IMR-90 (cell line): ENCODE results near the gene TTLL4. TPM values are rescaled to one million over a fixed set of nuclear protein-coding genes. Genes with fewer than 3 reads are reported as not detected.

Experiments used
- ATAC-seq: fragments of 200-7000 bp; cut with Tn5 transposase; 2 replicates; pipeline ENCODE4 v1.9.1; 2020; ENCODE audit warnings: low read depth, mild to moderate bottlenecking, moderate library complexity
- BruUV-seq: library from RNA; stranded (reverse); fragments of 400-500 nt; replicated peaks from 2 replicates; lab custom pipeline; 2021; lab: Mats Ljungman, UMichigan
- CTCF ChIA-PET: fragments of 300-600 bp; formaldehyde crosslinking; extraction: SDS; loops from one replicate; lab custom pipeline; 2021; ENCODE audit warnings: antibody characterized with exemption; lab: Yijun Ruan, JAX
- POLR2A ChIA-PET: fragments of 300-600 bp; sonication (Branson Sonifier 250); formaldehyde crosslinking; loops from one replicate; lab custom pipeline; 2022; ENCODE audit warnings: antibody characterized with exemption; ENCODE audit not compliant: unreplicated experiment; lab: Charles Lee
- DNase-seq: peaks from one replicate; pipeline ENCODE4 v3.0.0; 2013
- H2AFZ ChIP-seq: replicated peaks from 2 replicates; pipeline ENCODE3; 2013; ENCODE audit warnings: low read length, mild to moderate bottlenecking; ENCODE audit not compliant: poor library complexity
- H2AK5ac ChIP-seq: 2 replicates; pipeline ENCODE4 v1.6.1; 2013; ENCODE audit warnings: low read depth, low read length, inconsistent platforms
- H2AK9ac ChIP-seq: replicated peaks from 2 replicates; pipeline ENCODE3; 2013; ENCODE audit warnings: mild to moderate bottlenecking, low read depth, low read length, moderate library complexity; ENCODE audit not compliant: poor library complexity
- H2BK120ac ChIP-seq: 2 replicates; pipeline ENCODE4 v1.6.1; 2013; ENCODE audit warnings: low read depth, low read length, inconsistent platforms
- H2BK15ac ChIP-seq: 3 replicates; pipeline ENCODE4 v1.6.1; 2013; ENCODE audit warnings: low read depth, low read length, inconsistent platforms
- H2BK20ac ChIP-seq: 2 replicates; pipeline ENCODE4 v1.6.1; 2013; ENCODE audit warnings: low read depth, mild to moderate bottlenecking, inconsistent platforms, low read length, moderate library complexity
- H2BK5ac ChIP-seq: 2 replicates; pipeline ENCODE4 v1.6.1; 2013; ENCODE audit warnings: mild to moderate bottlenecking, low read depth, low read length, inconsistent platforms; ENCODE audit not compliant: poor library complexity, severe bottlenecking
- H3K14ac ChIP-seq: replicated peaks from 2 replicates; pipeline ENCODE4 v1.6.1; 2013; ENCODE audit warnings: low read depth, low read length, inconsistent platforms
- H3K18ac ChIP-seq: 2 replicates; pipeline ENCODE4 v1.6.1; 2013; ENCODE audit warnings: low read depth, low read length, control low read depth
- H3K23ac ChIP-seq: 2 replicates; pipeline ENCODE4 v1.6.1; 2013; ENCODE audit warnings: low read depth, low read length, inconsistent platforms
- H3K27ac ChIP-seq: 2 replicates; pipeline ENCODE4 v1.5.1; 2013; ENCODE audit warnings: mild to moderate bottlenecking, control low read depth, low read length; ENCODE audit not compliant: insufficient read depth
- H3K27me3 ChIP-seq: 2 replicates; pipeline ENCODE4 v1.6.1; 2013; ENCODE audit warnings: low read length; ENCODE audit not compliant: control insufficient read depth, insufficient read depth
- H3K36me3 ChIP-seq: 2 replicates; pipeline ENCODE4 v1.6.1; 2013; ENCODE audit warnings: low read length, mixed read lengths; ENCODE audit not compliant: control insufficient read depth, insufficient read depth
- H3K4ac ChIP-seq: 2 replicates; pipeline ENCODE4 v1.6.1; 2013; ENCODE audit warnings: low read depth, low read length, inconsistent platforms
- H3K4me1 ChIP-seq: 2 replicates; pipeline ENCODE4 v1.6.1; 2013; ENCODE audit warnings: low read length, mixed read lengths; ENCODE audit not compliant: control insufficient read depth, insufficient read depth
- H3K4me2 ChIP-seq: 2 replicates; pipeline ENCODE4 v1.6.1; 2013; ENCODE audit warnings: low read depth, mild to moderate bottlenecking, control low read depth, low read length, moderate library complexity
- H3K4me3 ChIP-seq: 2 replicates; pipeline ENCODE4 v1.5.1; 2013; ENCODE audit warnings: low read depth, mild to moderate bottlenecking, control low read depth, low read length, moderate library complexity; ENCODE audit not compliant: insufficient read depth
- H3K56ac ChIP-seq: 2 replicates; pipeline ENCODE4 v1.6.1; 2013; ENCODE audit warnings: low read length, inconsistent platforms; ENCODE audit not compliant: insufficient read depth; ENCODE audit errors: extremely low read depth
- H3K79me1 ChIP-seq, 2 experiments: 2 replicates each; pipeline ENCODE4 v1.6.1; 2013; ENCODE audit warnings: low read length in 2 of 2, inconsistent platforms in 1 of 2, low read depth in 1 of 2
- H3K9ac ChIP-seq: 2 replicates; pipeline ENCODE4 v1.6.1; 2013; ENCODE audit warnings: low read depth, low read length, control low read depth
- H3K9me1 ChIP-seq: 2 replicates; pipeline ENCODE4 v1.6.1; 2013; ENCODE audit warnings: low read length, inconsistent platforms; ENCODE audit not compliant: insufficient read depth
- H3K9me3 ChIP-seq: 2 replicates; pipeline ENCODE4 v1.6.1; 2013; ENCODE audit warnings: low read length; ENCODE audit not compliant: control insufficient read depth, insufficient read depth
- H4K20me1 ChIP-seq: 2 replicates; pipeline ENCODE4 v1.6.1; 2013; ENCODE audit warnings: low read length, inconsistent platforms; ENCODE audit not compliant: insufficient read depth
- H4K5ac ChIP-seq: 2 replicates; pipeline ENCODE4 v1.6.1; 2013; ENCODE audit warnings: mild to moderate bottlenecking, low read depth, low read length, control low read depth
- H4K8ac ChIP-seq, 2 experiments: 2 replicates each; pipeline ENCODE4 v1.6.1; 2013; ENCODE audit warnings: low read depth in 2 of 2, low read length in 2 of 2, control low read depth in 1 of 2, inconsistent platforms in 1 of 2
- H4K91ac ChIP-seq: 2 replicates; pipeline ENCODE4 v1.6.1; 2013; ENCODE audit warnings: low read depth, low read length, inconsistent platforms; ENCODE audit not compliant: insufficient read depth
- BHLHE40 ChIP-seq: fragments of 150-350 bp; IDR thresholded peaks from 2 replicates; pipeline ENCODE4 v1.6.1; 2016; ENCODE audit warnings: mild to moderate bottlenecking, low read depth, low read length
- CEBPB ChIP-seq: IDR thresholded peaks from 2 replicates; pipeline ENCODE4 v1.6.1; 2012; ENCODE audit warnings: low read depth, low read length, improper control_type of control experiment
- CHD1 ChIP-seq: IDR thresholded peaks from 2 replicates; pipeline ENCODE4 v1.6.1; 2012; ENCODE audit warnings: low read depth, low read length, improper control_type of control experiment
- FOS ChIP-seq: fragments of 150-350 bp; IDR thresholded peaks from 2 replicates; pipeline ENCODE4 v1.6.1; 2016; ENCODE audit warnings: low read depth, low read length
- MAFK ChIP-seq: IDR thresholded peaks from 2 replicates; pipeline ENCODE4 v1.6.1; 2012; ENCODE audit warnings: low read depth, low read length, improper control_type of control experiment
- MAZ ChIP-seq: IDR thresholded peaks from 2 replicates; pipeline ENCODE4 v1.6.1; 2012; ENCODE audit warnings: low read depth, mild to moderate bottlenecking, low read length, improper control_type of control experiment, moderate library complexity, borderline replicate concordance
- MXI1 ChIP-seq: IDR thresholded peaks from 2 replicates; pipeline ENCODE4 v1.6.1; 2012; ENCODE audit warnings: low read depth, mild to moderate bottlenecking, low read length, moderate library complexity, borderline replicate concordance
- NFE2L2 ChIP-seq: fragments of 150-350 bp; IDR thresholded peaks from 2 replicates; pipeline ENCODE4 v1.6.1; 2016; ENCODE audit warnings: low read depth, mild to moderate bottlenecking, low read length
- POLR2A ChIP-seq: IDR thresholded peaks from 2 replicates; pipeline ENCODE4 v1.6.1; 2012; ENCODE audit warnings: mild to moderate bottlenecking, low read depth, low read length
- RAD21 ChIP-seq: IDR thresholded peaks from 2 replicates; pipeline ENCODE4 v1.6.1; 2012; ENCODE audit warnings: low read length, improper control_type of control experiment
- RCOR1 ChIP-seq: IDR thresholded peaks from 2 replicates; pipeline ENCODE4 v1.6.1; 2012; ENCODE audit warnings: mild to moderate bottlenecking, low read length, improper control_type of control experiment; ENCODE audit not compliant: insufficient replicate concordance
- RFX5 ChIP-seq: IDR thresholded peaks from 2 replicates; pipeline ENCODE4 v1.8.0; 2012; ENCODE audit warnings: low read depth, mild to moderate bottlenecking, low read length, moderate library complexity
- SMC3 ChIP-seq: fragments of 150-350 bp; IDR thresholded peaks from 2 replicates; pipeline ENCODE4 v1.6.1; 2016; ENCODE audit warnings: low read depth, mild to moderate bottlenecking, antibody characterized with exemption, low read length, moderate library complexity
- WGBS, 2 experiments: methylation state at CpG; one replicate each; pipeline versions ENCODE4 v1.1.5 to v1.1.7; 2013; ENCODE audit warnings: missing lambda C conversion rate in 2 of 2; ENCODE audit not compliant: insufficient read length in 1 of 2; ENCODE audit errors: extremely low coverage in 2 of 2; 5-methylcytosine and 5-hydroxymethylcytosine counted together
- dilution Hi-C: fragments of 300-500 bp; cut with HindIII; formaldehyde crosslinking; loops from one replicate; pipeline ENCODE4 v1.14.3; 2018; ENCODE audit warnings: low sequenced_read_pairs; ENCODE audit not compliant: unreplicated experiment
- in situ Hi-C: fragments of 300-500 bp; cut with MboI; formaldehyde crosslinking; loops from 3 replicates; pipeline ENCODE4 v1.14.3; 2019; ENCODE audit warnings: low sequenced_read_pairs, inconsistent platforms, mixed read lengths
- intact Hi-C: fragments of 100-400 bp; cut with micrococcal nuclease; formaldehyde crosslinking; loops from 2 replicates; pipeline ENCODE4 v1.10.0; 2022
- polyA plus RNA-seq, 3 experiments: library from polyadenylated mRNA; depleted of rRNA; stranded (reverse); fragments of >200 nt; gene quantifications; 2 replicates each; pipeline ENCODE4 v1.2.3, GENCODE V29; 2012; ENCODE audit warnings: low replicate concordance in 1 of 3
- total RNA-seq: library from RNA; depleted of rRNA; stranded (reverse); fragments of >200 nt; gene quantifications from 2 replicates; pipeline ENCODE4 v1.2.3, GENCODE V29; 2012
- TF ChIP-seq, protein P1 (sequence below): conservative IDR thresholded peaks from 2 replicates; pipeline ENCODE4 v1.5.1; 2012; ENCODE audit warnings: mild to moderate bottlenecking, low read depth, low read length, improper control_type of control experiment
- TF ChIP-seq, protein P2 (sequence below): fragments of 150-350 bp; IDR thresholded peaks from 2 replicates; pipeline ENCODE4 v1.6.1; 2017; ENCODE audit warnings: mild to moderate bottlenecking, antibody characterized with exemption, low read length, low read depth
- TF ChIP-seq, protein P3 (sequence below): fragments of 150-350 bp; IDR thresholded peaks from 2 replicates; pipeline ENCODE4 v1.6.1; 2016; ENCODE audit warnings: low read depth, mild to moderate bottlenecking, low read length, moderate library complexity, borderline replicate concordance

TTLL4 gene
- total and polyA plus RNA-seq, 2 of the 4 experiments (the other 2 are of a cell fraction): 9.0 to 22.9 TPM

DNA sequence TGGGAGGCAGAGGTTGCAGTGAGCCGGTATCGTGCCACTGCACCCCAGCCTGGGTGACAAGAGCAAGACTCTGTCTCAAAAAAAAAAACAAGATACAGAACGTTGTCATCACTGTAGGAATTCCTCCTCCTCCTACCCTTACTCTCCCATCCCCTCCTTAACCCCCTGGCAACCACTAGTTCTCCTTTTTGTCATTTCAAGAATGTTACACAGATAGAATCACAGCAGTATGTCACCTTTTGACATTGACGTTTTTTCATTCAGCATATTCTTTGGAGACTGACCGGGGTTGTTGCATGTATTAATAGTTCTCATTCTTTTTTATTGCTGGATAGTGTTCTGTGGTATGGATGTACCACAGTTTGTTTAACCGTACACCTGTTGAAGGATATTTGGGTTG is 32.4 kb downstream of the TTLL4 start:
- H2BK20ac ChIP-seq: no peak overlapping the region
- BruUV-seq: no TSS peak
- CTCF ChIA-PET: no interaction called here

More for the DNA sequence above, 32.4 kb downstream of the TTLL4 start:
- Histone ChIP-seq H3K4me1 (0 out of 2 replicates have a peak, but pooled peaks cover 2% of the 10 kb centered on the region), H2BK15ac (no peak overlapping the region), H3K56ac (no peak overlapping the region), H4K8ac (no peak overlapping the region), H3K27me3 (no peaks in the 10 kb centered on the region), H3K18ac (no peak overlapping the region), H4K5ac (0 out of 2 replicates have a peak overlapping the region, but pooled peaks have one; percentile 44), H3K23ac (no peak overlapping the region), H3K36me3 (peaks cover 45% of the 10 kb centered on the region), H2AK5ac (no peak overlapping the region), H2BK120ac (no peak overlapping the region), H3K4ac (no peak overlapping the region), H3K4me2 (no peak overlapping the region), H3K27ac (no peak overlapping the region), H2AFZ (no peak overlapping the region), H3K9me3 (no peaks in the 10 kb centered on the region), H3K79me1 (peaks cover 17 to 23% of the 10 kb centered on the region in 2 experiments), H2BK5ac (peak overlapping the region; percentile 49), H3K9me1 (peaks cover 16% of the 10 kb centered on the region), H4K91ac (no peak overlapping the region), H3K9ac (no peak overlapping the region), H3K4me3 (no peak overlapping the region), H2AK9ac (no peak overlapping the region), H4K20me1 (0 out of 2 replicates have a peak, but pooled peaks cover 4% of the 10 kb centered on the region), H3K14ac (no peak overlapping the region)
- dilution Hi-C loops (no loop called here), in situ Hi-C loops (no loop called here), intact Hi-C loops (no loop called here)
- DNase-seq (no peak), ATAC-seq (no peak)
- WGBS, 2 experiments: 100% methylated on average over 3 of the region's 6 CpGs; no CpG with 5 or more reads in 1 of the 2 experiments
- POLR2A ChIA-PET: no interaction called here
- TF ChIP-seq, protein P1, sequence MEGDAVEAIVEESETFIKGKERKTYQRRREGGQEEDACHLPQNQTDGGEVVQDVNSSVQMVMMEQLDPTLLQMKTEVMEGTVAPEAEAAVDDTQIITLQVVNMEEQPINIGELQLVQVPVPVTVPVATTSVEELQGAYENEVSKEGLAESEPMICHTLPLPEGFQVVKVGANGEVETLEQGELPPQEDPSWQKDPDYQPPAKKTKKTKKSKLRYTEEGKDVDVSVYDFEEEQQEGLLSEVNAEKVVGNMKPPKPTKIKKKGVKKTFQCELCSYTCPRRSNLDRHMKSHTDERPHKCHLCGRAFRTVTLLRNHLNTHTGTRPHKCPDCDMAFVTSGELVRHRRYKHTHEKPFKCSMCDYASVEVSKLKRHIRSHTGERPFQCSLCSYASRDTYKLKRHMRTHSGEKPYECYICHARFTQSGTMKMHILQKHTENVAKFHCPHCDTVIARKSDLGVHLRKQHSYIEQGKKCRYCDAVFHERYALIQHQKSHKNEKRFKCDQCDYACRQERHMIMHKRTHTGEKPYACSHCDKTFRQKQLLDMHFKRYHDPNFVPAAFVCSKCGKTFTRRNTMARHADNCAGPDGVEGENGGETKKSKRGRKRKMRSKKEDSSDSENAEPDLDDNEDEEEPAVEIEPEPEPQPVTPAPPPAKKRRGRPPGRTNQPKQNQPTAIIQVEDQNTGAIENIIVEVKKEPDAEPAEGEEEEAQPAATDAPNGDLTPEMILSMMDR: no peak
- TF ChIP-seq RAD21 (no peak), RCOR1 (no peak), BHLHE40 (no peak), CHD1 (no peak), MAZ (no peak), MAFK (no peak), POLR2A (no peak), CEBPB (no peak), RFX5 (no peak), SMC3 (no peak), FOS (no peak), MXI1 (no peak), NFE2L2 (no peak)
- TF ChIP-seq, protein P2, sequence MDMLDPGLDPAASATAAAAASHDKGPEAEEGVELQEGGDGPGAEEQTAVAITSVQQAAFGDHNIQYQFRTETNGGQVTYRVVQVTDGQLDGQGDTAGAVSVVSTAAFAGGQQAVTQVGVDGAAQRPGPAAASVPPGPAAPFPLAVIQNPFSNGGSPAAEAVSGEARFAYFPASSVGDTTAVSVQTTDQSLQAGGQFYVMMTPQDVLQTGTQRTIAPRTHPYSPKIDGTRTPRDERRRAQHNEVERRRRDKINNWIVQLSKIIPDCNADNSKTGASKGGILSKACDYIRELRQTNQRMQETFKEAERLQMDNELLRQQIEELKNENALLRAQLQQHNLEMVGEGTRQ: no peak
- TF ChIP-seq, protein P3, sequence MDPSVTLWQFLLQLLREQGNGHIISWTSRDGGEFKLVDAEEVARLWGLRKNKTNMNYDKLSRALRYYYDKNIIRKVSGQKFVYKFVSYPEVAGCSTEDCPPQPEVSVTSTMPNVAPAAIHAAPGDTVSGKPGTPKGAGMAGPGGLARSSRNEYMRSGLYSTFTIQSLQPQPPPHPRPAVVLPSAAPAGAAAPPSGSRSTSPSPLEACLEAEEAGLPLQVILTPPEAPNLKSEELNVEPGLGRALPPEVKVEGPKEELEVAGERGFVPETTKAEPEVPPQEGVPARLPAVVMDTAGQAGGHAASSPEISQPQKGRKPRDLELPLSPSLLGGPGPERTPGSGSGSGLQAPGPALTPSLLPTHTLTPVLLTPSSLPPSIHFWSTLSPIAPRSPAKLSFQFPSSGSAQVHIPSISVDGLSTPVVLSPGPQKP: no peak
